ENCODE measurements around the gene ERN1. TPM values are rescaled to one million over a fixed set of nuclear protein-coding genes. Genes with fewer than 3 reads are reported as not detected.

ERN1 gene
- total RNA-seq, 1 experiment from 2014 or later, result 6.5 TPM

DNA sequence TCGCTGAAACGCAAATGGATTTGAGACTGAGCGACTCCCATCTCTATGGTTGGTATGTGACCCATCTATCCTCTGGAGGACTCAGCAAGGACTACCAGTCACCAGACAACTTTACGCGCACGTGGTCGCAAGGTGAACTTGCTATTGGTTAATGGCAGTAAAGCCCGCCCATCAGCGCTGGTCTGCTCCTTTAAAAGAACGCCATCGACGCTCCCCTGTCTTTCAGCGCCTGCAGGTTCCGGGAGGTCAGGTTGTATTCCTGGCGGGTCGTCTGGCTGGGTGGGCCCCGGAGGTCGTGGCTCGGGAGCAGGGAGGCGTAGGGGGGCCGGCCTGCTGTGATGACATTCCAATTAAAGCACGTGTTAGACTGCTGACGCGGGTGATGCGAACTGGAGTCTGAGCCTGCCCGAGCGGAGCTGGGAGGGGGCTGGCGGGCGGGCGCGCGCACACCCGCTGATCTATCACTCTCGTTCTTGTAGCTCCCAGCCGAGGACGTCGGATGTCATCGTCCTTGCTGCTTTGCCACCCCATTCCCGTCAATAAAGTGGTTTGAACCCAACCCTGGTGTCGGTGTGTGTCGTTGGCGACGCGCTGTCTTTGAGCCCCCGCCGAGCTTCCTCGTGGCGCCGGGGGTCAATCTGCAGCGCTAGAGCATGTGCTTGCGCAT lies 15.9 kb upstream of the ERN1 start (continued):
- peak; percentile 82 for TF ChIP-seq NFYB (CRISPR knock-in tag; conservative IDR thresholded peaks at IDR 0.05; ENCODE audit: low read depth)
- peak; percentile 76; the same call in 1 of the 2 replicates for TF ChIP-seq OVOL2 (CRISPR knock-in tag; IDR thresholded peaks at IDR 0.05; ENCODE audit: borderline replicate concordance)
- TF ChIP-seq, protein P1, sequence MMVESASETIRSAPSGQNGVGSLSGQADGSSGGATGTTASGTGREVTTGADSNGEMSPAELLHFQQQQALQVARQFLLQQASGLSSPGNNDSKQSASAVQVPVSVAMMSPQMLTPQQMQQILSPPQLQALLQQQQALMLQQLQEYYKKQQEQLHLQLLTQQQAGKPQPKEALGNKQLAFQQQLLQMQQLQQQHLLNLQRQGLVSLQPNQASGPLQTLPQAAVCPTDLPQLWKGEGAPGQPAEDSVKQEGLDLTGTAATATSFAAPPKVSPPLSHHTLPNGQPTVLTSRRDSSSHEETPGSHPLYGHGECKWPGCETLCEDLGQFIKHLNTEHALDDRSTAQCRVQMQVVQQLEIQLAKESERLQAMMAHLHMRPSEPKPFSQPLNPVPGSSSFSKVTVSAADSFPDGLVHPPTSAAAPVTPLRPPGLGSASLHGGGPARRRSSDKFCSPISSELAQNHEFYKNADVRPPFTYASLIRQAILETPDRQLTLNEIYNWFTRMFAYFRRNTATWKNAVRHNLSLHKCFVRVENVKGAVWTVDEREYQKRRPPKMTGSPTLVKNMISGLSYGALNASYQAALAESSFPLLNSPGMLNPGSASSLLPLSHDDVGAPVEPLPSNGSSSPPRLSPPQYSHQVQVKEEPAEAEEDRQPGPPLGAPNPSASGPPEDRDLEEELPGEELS (CRISPR knock-in tag; IDR thresholded peaks at IDR 0.05), result 0 out of 2 replicates have a peak, but pooled peaks have one; percentile 15
- TF ChIP-seq, protein P2, sequence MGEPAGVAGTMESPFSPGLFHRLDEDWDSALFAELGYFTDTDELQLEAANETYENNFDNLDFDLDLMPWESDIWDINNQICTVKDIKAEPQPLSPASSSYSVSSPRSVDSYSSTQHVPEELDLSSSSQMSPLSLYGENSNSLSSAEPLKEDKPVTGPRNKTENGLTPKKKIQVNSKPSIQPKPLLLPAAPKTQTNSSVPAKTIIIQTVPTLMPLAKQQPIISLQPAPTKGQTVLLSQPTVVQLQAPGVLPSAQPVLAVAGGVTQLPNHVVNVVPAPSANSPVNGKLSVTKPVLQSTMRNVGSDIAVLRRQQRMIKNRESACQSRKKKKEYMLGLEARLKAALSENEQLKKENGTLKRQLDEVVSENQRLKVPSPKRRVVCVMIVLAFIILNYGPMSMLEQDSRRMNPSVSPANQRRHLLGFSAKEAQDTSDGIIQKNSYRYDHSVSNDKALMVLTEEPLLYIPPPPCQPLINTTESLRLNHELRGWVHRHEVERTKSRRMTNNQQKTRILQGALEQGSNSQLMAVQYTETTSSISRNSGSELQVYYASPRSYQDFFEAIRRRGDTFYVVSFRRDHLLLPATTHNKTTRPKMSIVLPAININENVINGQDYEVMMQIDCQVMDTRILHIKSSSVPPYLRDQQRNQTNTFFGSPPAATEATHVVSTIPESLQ (CRISPR knock-in tag; IDR thresholded peaks at IDR 0.05), result 0 out of 2 replicates have a peak, but pooled peaks have one; percentile 68
- TF ChIP-seq, protein P3, sequence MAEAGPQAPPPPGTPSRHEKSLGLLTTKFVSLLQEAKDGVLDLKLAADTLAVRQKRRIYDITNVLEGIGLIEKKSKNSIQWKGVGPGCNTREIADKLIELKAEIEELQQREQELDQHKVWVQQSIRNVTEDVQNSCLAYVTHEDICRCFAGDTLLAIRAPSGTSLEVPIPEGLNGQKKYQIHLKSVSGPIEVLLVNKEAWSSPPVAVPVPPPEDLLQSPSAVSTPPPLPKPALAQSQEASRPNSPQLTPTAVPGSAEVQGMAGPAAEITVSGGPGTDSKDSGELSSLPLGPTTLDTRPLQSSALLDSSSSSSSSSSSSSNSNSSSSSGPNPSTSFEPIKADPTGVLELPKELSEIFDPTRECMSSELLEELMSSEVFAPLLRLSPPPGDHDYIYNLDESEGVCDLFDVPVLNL (CRISPR knock-in tag; IDR thresholded peaks at IDR 0.05; ENCODE audit: borderline replicate concordance, low read depth), result peak; percentile 77
- TF ChIP-seq, protein P4, sequence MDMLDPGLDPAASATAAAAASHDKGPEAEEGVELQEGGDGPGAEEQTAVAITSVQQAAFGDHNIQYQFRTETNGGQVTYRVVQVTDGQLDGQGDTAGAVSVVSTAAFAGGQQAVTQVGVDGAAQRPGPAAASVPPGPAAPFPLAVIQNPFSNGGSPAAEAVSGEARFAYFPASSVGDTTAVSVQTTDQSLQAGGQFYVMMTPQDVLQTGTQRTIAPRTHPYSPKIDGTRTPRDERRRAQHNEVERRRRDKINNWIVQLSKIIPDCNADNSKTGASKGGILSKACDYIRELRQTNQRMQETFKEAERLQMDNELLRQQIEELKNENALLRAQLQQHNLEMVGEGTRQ (CRISPR knock-in tag; IDR thresholded peaks at IDR 0.05), result peak; percentile 99
- TF ChIP-seq KAT7 (CRISPR knock-in tag; IDR thresholded peaks at IDR 0.05; ENCODE audit: borderline replicate concordance), result 0 out of 2 replicates have a peak, but pooled peaks have one; percentile 30
- peak; percentile 21; the same call in 1 of the 2 replicates for TF ChIP-seq ZNF423 (CRISPR knock-in tag; IDR thresholded peaks at IDR 0.05)
- TF ChIP-seq, protein P5, sequence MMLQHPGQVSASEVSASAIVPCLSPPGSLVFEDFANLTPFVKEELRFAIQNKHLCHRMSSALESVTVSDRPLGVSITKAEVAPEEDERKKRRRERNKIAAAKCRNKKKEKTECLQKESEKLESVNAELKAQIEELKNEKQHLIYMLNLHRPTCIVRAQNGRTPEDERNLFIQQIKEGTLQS (CRISPR knock-in tag; conservative IDR thresholded peaks at IDR 0.05), result peak; percentile 26; the same call in 1 of the 2 replicates
- peak; percentile 82; the same call in 1 of the 2 replicates for TF ChIP-seq RORB (CRISPR knock-in tag; IDR thresholded peaks at IDR 0.05)
- TF ChIP-seq CREM (CRISPR knock-in tag; IDR thresholded peaks at IDR 0.05), result peak; percentile 86
- TF ChIP-seq, protein P6, sequence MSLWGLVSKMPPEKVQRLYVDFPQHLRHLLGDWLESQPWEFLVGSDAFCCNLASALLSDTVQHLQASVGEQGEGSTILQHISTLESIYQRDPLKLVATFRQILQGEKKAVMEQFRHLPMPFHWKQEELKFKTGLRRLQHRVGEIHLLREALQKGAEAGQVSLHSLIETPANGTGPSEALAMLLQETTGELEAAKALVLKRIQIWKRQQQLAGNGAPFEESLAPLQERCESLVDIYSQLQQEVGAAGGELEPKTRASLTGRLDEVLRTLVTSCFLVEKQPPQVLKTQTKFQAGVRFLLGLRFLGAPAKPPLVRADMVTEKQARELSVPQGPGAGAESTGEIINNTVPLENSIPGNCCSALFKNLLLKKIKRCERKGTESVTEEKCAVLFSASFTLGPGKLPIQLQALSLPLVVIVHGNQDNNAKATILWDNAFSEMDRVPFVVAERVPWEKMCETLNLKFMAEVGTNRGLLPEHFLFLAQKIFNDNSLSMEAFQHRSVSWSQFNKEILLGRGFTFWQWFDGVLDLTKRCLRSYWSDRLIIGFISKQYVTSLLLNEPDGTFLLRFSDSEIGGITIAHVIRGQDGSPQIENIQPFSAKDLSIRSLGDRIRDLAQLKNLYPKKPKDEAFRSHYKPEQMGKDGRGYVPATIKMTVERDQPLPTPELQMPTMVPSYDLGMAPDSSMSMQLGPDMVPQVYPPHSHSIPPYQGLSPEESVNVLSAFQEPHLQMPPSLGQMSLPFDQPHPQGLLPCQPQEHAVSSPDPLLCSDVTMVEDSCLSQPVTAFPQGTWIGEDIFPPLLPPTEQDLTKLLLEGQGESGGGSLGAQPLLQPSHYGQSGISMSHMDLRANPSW (CRISPR knock-in tag; conservative IDR thresholded peaks at IDR 0.05; ENCODE audit: low read depth), result no peak
- TF ChIP-seq TEAD1 (CRISPR knock-in tag; IDR thresholded peaks at IDR 0.05), result peak; percentile 90
- TF ChIP-seq MXD4 (CRISPR knock-in tag; IDR thresholded peaks at IDR 0.05; ENCODE audit: borderline replicate concordance), result no peak
- TF ChIP-seq, protein P7, sequence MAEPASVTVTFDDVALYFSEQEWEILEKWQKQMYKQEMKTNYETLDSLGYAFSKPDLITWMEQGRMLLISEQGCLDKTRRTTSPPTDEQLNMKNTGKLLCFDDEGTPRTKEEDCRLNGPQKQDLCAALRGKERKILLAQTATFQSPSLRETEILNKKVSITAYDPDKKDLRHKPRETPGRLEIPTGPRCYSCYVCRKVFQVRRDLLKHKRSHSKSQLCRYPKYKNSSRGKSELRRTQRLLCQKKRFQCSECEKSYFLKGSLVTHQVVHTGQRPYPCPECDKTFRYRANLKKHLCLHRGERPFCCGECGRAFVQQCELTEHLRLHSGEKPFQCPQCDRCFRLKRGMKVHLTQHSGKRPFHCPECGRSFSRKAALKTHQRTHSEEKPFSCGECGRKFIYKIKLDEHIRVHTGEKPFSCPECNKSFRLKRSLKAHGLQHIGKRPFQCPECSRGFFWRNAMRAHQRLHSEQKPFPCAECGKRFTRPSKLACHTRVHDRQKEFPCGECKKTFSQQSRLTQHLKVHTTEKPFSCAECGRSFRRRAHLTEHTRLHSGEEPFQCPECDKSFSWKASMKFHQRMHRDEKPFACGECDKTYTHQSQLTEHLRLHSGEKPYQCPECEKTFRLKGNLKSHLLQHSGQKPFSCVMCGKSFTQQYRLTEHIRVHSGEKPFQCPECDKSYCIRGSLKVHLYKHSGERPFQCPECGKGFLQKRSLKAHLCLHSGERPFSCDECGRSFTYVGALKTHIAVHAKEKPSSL (CRISPR knock-in tag; conservative IDR thresholded peaks at IDR 0.05), result peak; percentile 70; the same call in 1 of the 2 replicates
- TF ChIP-seq JUN (CRISPR knock-in tag; IDR thresholded peaks at IDR 0.05), result peak; percentile 65
- TF ChIP-seq RELA (CRISPR knock-in tag; IDR thresholded peaks at IDR 0.05; ENCODE audit: borderline replicate concordance), result peak; percentile 49
- TF ChIP-seq ZNF396 (CRISPR knock-in tag; IDR thresholded peaks at IDR 0.05; ENCODE audit: borderline replicate concordance), result no peak
- no peak for TF ChIP-seq SMAD4 (CRISPR knock-in tag; IDR thresholded peaks at IDR 0.05)
- peak; percentile 74 for TF ChIP-seq FOXK1 (CRISPR knock-in tag; IDR thresholded peaks at IDR 0.05)
- TF ChIP-seq, protein P8, sequence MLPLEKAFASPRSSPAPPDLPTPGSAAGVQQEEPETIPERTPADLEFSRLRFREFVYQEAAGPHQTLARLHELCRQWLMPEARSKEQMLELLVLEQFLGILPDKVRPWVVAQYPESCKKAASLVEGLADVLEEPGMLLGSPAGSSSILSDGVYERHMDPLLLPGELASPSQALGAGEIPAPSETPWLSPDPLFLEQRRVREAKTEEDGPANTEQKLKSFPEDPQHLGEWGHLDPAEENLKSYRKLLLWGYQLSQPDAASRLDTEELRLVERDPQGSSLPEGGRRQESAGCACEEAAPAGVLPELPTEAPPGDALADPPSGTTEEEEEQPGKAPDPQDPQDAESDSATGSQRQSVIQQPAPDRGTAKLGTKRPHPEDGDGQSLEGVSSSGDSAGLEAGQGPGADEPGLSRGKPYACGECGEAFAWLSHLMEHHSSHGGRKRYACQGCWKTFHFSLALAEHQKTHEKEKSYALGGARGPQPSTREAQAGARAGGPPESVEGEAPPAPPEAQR (CRISPR knock-in tag; IDR thresholded peaks at IDR 0.05), result no peak
- TF ChIP-seq FOXP1 (CRISPR knock-in tag; IDR thresholded peaks at IDR 0.05; ENCODE audit: borderline replicate concordance), result peak; percentile 92
- peak; percentile 67; the same call in 1 of the 2 replicates for TF ChIP-seq SMAD3 (CRISPR knock-in tag; IDR thresholded peaks at IDR 0.05; ENCODE audit: borderline replicate concordance)
- no peak for TF ChIP-seq NR2C2 (CRISPR knock-in tag; IDR thresholded peaks at IDR 0.05)
- 0 out of 2 replicates have a peak, but pooled peaks have one; percentile 60 for TF ChIP-seq TEAD4 (CRISPR knock-in tag; IDR thresholded peaks at IDR 0.05)

All from WTC11 (cell line).